ENCODE results near the gene GABRB3. TPM values are rescaled to one million over a fixed set of nuclear protein-coding genes. Genes with fewer than 3 reads are reported as not detected.

GABRB3 gene
- polyA plus RNA-seq, 1 donor from 2014 or later, result 78.3 TPM

DNA sequence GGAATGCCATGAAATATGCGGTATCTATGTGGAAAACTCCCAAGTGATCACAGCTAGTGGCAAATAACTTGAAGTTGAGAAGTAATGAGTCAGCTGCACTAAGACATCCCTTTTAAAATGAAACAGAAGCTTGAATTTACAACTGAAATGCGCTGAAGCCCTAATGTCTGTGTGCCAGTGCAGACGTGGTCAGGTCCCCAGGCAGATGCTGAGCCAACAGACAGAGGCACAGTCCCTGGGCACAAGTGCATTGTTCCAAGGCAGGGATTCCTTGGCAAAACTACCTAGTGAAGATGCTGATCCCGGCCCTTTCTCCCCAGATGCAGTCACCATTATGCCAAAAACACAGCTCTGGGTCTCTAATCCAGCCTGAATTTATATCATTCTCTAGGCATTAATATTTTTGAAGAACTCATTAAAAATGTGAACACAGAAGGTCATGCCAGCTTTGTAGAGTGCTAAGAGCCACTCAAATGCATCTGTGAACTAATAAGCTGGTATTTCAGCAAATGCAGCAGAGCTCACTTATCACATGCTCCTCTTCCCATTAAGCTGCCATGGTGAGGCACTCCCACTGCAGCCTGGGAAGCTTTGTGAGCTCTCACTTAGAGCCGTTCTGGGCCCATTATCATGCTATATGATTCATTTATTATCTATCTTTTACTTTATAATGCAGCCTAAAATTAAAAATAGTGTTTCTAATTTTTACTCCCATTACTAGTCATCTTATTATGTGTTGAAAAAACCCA, 200.1 kb downstream of the GABRB3 start:
- Histone ChIP-seq H3K27me3 (ENCODE audit: insufficient read depth, low read depth, low read length) (no peaks in the 10 kb centered on the region), H3K36me3 (ENCODE audit: insufficient read depth, low read length) (peaks cover 10% of the 10 kb centered on the region), H3K4me2 (ENCODE audit: low read length) (no peak overlapping the region), H2AFZ (ENCODE audit: low read depth, low read length) (no peak overlapping the region), H3K9ac (ENCODE audit: low read length) (no peak overlapping the region), H3F3A (ENCODE audit: insufficient read depth, low read length, poor library complexity, severe bottlenecking) (no peaks in the 10 kb centered on the region), H3K27ac (ENCODE audit: low read length) (peak overlapping the region; percentile 14), H3K79me2 (replicated peaks; ENCODE audit: insufficient read depth, low read length) (no peaks in the 10 kb centered on the region), H3K4me3 (ENCODE audit: low read length) (no peak overlapping the region), H3K9me2 (ENCODE audit: insufficient read depth, low read length) (no peaks in the 10 kb centered on the region), H3K9me3 (ENCODE audit: low read length) (no peaks in the 10 kb centered on the region), H4K20me1 (ENCODE audit: insufficient read depth) (no peaks in the 10 kb centered on the region)
- TF ChIP-seq, protein P1, sequence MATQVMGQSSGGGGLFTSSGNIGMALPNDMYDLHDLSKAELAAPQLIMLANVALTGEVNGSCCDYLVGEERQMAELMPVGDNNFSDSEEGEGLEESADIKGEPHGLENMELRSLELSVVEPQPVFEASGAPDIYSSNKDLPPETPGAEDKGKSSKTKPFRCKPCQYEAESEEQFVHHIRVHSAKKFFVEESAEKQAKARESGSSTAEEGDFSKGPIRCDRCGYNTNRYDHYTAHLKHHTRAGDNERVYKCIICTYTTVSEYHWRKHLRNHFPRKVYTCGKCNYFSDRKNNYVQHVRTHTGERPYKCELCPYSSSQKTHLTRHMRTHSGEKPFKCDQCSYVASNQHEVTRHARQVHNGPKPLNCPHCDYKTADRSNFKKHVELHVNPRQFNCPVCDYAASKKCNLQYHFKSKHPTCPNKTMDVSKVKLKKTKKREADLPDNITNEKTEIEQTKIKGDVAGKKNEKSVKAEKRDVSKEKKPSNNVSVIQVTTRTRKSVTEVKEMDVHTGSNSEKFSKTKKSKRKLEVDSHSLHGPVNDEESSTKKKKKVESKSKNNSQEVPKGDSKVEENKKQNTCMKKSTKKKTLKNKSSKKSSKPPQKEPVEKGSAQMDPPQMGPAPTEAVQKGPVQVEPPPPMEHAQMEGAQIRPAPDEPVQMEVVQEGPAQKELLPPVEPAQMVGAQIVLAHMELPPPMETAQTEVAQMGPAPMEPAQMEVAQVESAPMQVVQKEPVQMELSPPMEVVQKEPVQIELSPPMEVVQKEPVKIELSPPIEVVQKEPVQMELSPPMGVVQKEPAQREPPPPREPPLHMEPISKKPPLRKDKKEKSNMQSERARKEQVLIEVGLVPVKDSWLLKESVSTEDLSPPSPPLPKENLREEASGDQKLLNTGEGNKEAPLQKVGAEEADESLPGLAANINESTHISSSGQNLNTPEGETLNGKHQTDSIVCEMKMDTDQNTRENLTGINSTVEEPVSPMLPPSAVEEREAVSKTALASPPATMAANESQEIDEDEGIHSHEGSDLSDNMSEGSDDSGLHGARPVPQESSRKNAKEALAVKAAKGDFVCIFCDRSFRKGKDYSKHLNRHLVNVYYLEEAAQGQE (IDR thresholded peaks at IDR 0.05; ENCODE audit: borderline replicate concordance), result no peak
- no peak for TF ChIP-seq POLR2AphosphoS5 (IDR thresholded peaks at IDR 0.05)

- TF ChIP-seq POLR2AphosphoS5 (IDR thresholded peaks at IDR 0.05) (no peak), CTCF (IDR thresholded peaks at IDR 0.05; ENCODE audit: poor library complexity, severe bottlenecking) (no peak), MXI1 (conservative IDR thresholded peaks at IDR 0.05; ENCODE audit: poor library complexity, severe bottlenecking) (no peak)
- no peaks in the 10 kb centered on the region for H3F3A ChIP-seq (ENCODE audit: insufficient read depth, low read length, poor library complexity, severe bottlenecking)
Observed at GRCh38 chr15:26571346-26571745, 201.5 kb downstream of the GABRB3 start.

GRCh38 chr15:26565542-26565941, 207.3 kb downstream of the GABRB3 start:
- no peak overlapping the region for H3K4me2 ChIP-seq (ENCODE audit: low read length)
- H3K36me3 ChIP-seq (ENCODE audit: insufficient read depth, low read length), result peaks cover 17% of the 10 kb centered on the region

More at GRCh38 chr15:26571346-26571745, 201.5 kb downstream of the GABRB3 start:
- H3K4me3 ChIP-seq (ENCODE audit: low read length), result no peak overlapping the region
- no peak overlapping the region for H2AFZ ChIP-seq (ENCODE audit: low read depth, low read length)
- no peaks in the 10 kb centered on the region for H3K79me2 ChIP-seq (replicated peaks; ENCODE audit: insufficient read depth, low read length)
- no peaks in the 10 kb centered on the region for H3K27me3 ChIP-seq (ENCODE audit: insufficient read depth, low read depth, low read length)
- H3K36me3 ChIP-seq (ENCODE audit: insufficient read depth, low read length), result peaks cover 9% of the 10 kb centered on the region
- H4K20me1 ChIP-seq (ENCODE audit: insufficient read depth), result no peaks in the 10 kb centered on the region
- no peaks in the 10 kb centered on the region for H3K9me3 ChIP-seq (ENCODE audit: low read length)
- H3K4me2 ChIP-seq (ENCODE audit: low read length), result no peak overlapping the region
- H3K9ac ChIP-seq (ENCODE audit: low read length), result no peak overlapping the region
- no peak overlapping the region for H3K27ac ChIP-seq (ENCODE audit: low read length)
- no peaks in the 10 kb centered on the region for H3K9me2 ChIP-seq (ENCODE audit: insufficient read depth, low read length)

More at GRCh38 chr15:26565542-26565941, 207.3 kb downstream of the GABRB3 start:
- TF ChIP-seq EZH2 (IDR thresholded peaks at IDR 0.05; ENCODE audit: borderline replicate concordance, insufficient read depth, low read length, poor library complexity, severe bottlenecking) (no peak), RAD21 (conservative IDR thresholded peaks at IDR 0.05) (no peak), SMC3 (conservative IDR thresholded peaks at IDR 0.05; ENCODE audit: poor library complexity) (no peak), CTCF (IDR thresholded peaks at IDR 0.05; ENCODE audit: poor library complexity, severe bottlenecking) (no peak), MXI1 (conservative IDR thresholded peaks at IDR 0.05; ENCODE audit: poor library complexity, severe bottlenecking) (no peak), EP300 (conservative IDR thresholded peaks at IDR 0.05; ENCODE audit: poor library complexity, severe bottlenecking) (no peak), POLR2AphosphoS5 (IDR thresholded peaks at IDR 0.05) (no peak), TAF1 (IDR thresholded peaks at IDR 0.05; ENCODE audit: low read depth) (no peak)
- TF ChIP-seq, protein P1 (IDR thresholded peaks at IDR 0.05; ENCODE audit: borderline replicate concordance), result no peak
- H3K4me3 ChIP-seq (ENCODE audit: low read length), result no peak overlapping the region
- no peaks in the 10 kb centered on the region for H3F3A ChIP-seq (ENCODE audit: insufficient read depth, low read length, poor library complexity, severe bottlenecking)
- no peak overlapping the region for H2AFZ ChIP-seq (ENCODE audit: low read depth, low read length)
- no peaks in the 10 kb centered on the region for H3K79me2 ChIP-seq (replicated peaks; ENCODE audit: insufficient read depth, low read length)
- H4K20me1 ChIP-seq (ENCODE audit: insufficient read depth), result no peaks in the 10 kb centered on the region
- H3K27ac ChIP-seq (ENCODE audit: low read length), result no peak overlapping the region
- no peaks in the 10 kb centered on the region for H3K9me3 ChIP-seq (ENCODE audit: low read length)
- H3K9me2 ChIP-seq (ENCODE audit: insufficient read depth, low read length), result no peaks in the 10 kb centered on the region
- H3K27me3 ChIP-seq (ENCODE audit: insufficient read depth, low read depth, low read length), result no peaks in the 10 kb centered on the region
- H3K9ac ChIP-seq (ENCODE audit: low read length), result no peak overlapping the region
